HepG2 (cell line): ENCODE measurements around the gene PHKA2.

Source experiments
- ARHGAP35 ChIP-seq: sonication (generic); formaldehyde crosslinking; IDR thresholded peaks from 2 replicates; pipeline ENCODE4 v1.9.0; 2022; ENCODE audit warnings: mild to moderate bottlenecking, inconsistent platforms, moderate library complexity, missing genetic modification reagents, borderline replicate concordance
- FOSL1 ChIP-seq: sonication (generic); formaldehyde crosslinking; IDR thresholded peaks from 2 replicates; pipeline ENCODE4 v1.9.0; 2021; ENCODE audit warnings: missing genetic modification reagents, borderline replicate concordance
- MAFG ChIP-seq: sonication (generic); formaldehyde crosslinking; IDR thresholded peaks from 2 replicates; pipeline ENCODE4 v1.5.1; 2020; ENCODE audit warnings: mild to moderate bottlenecking, missing genetic modification reagents
- MYC ChIP-seq: sonication (generic); formaldehyde crosslinking; IDR thresholded peaks from 2 replicates; pipeline ENCODE4 v1.9.0; 2021; ENCODE audit warnings: missing genetic modification reagents, borderline replicate concordance
- TAF15 ChIP-seq: fragments of 200-400 bp; formaldehyde crosslinking; IDR thresholded peaks from one replicate; pipeline ENCODE4 v1.6.1; 2018; ENCODE audit warnings: mild to moderate bottlenecking, low read depth, low read length; ENCODE audit not compliant: poor library complexity, severe bottlenecking
- U2AF2 ChIP-seq: fragments of 200-400 bp; formaldehyde crosslinking; IDR thresholded peaks from 2 replicates; pipeline ENCODE4 v1.6.1; 2017; ENCODE audit warnings: low read depth, mild to moderate bottlenecking, low read length
- ZBTB1 ChIP-seq: sonication (generic); formaldehyde crosslinking; IDR thresholded peaks from 2 replicates; pipeline ENCODE4 v1.4.0; 2020; ENCODE audit warnings: missing genetic modification reagents, borderline replicate concordance
- ZNF501 ChIP-seq: sonication (generic); formaldehyde crosslinking; IDR thresholded peaks from 2 replicates; pipeline ENCODE4 v1.5.1; 2020; ENCODE audit warnings: mild to moderate bottlenecking, moderate library complexity, missing genetic modification reagents
- ZNF598 ChIP-seq: sonication (generic); formaldehyde crosslinking; IDR thresholded peaks from 2 replicates; pipeline ENCODE4 v1.5.1; 2020; ENCODE audit warnings: mild to moderate bottlenecking, missing genetic modification reagents, borderline replicate concordance
- ZSCAN29 ChIP-seq: sonication (generic); formaldehyde crosslinking; conservative IDR thresholded peaks from 2 replicates; pipeline ENCODE4 v1.4.0; 2020; ENCODE audit warnings: mild to moderate bottlenecking, missing genetic modification reagents

DNA sequence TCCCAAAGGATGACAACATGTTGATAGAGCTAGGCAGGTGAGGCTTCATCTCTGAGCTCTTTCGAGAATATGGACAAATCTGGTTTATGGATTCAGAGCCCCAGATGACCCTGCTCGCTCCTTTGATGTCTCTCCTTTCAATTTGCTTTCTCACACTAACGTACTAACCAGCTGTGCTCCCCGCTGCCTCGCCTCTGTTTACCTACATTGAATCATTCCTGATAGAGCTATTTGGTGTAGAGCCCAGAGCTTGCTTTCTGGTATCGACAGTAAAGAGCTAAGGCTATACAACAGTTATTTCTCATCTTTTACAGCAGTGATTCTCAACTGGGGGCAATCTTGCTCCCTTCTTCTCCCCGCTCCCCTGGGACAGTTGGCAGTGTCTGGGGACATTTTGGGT is 8.9 kb upstream of the PHKA2 start:
- no peak for TF ChIP-seq MYC
- no peak for TF ChIP-seq U2AF2
- no peak for TF ChIP-seq ZSCAN29 (CRISPR knock-in tag)
- no peak for TF ChIP-seq ZBTB1
- TF ChIP-seq TAF15, result no peak
- no peak for TF ChIP-seq ARHGAP35
- no peak for TF ChIP-seq ZNF598
- no peak for TF ChIP-seq FOSL1 (CRISPR knock-in tag)
- no peak for TF ChIP-seq MAFG (CRISPR knock-in tag)
- no peak for TF ChIP-seq ZNF501 (CRISPR knock-in tag)
